ENCODE results near the gene GNG7.
A peak's percentile ranks its signal among the peaks of the same experiment; 100 is the strongest.
"Not testable (repeated sequence)": the region's sequence is repeated elsewhere in the genome, so short reads cannot be mapped to it uniquely, and the experiment has no call there.

The GNG7 gene

GRCh38 chr19:2591537-2592291, 110.8 kb downstream of the GNG7 start:
- no peak for DNase-seq

- no peak for DNase-seq
These were observed 111.7 kb downstream of the GNG7 start for GRCh38 chr19:2590630-2591399.

- no peak for DNase-seq
These were observed 113.1 kb downstream of the GNG7 start for GRCh38 chr19:2589441-2589840.

- no peak for DNase-seq
These were observed 114.3 kb downstream of the GNG7 start for GRCh38 chr19:2588081-2588777.

GRCh38 chr19:2587001-2587719, 115.3 kb downstream of the GNG7 start:
- no peak for DNase-seq

GRCh38 chr19:2586196-2586595, 116.3 kb downstream of the GNG7 start:
- no peak for DNase-seq

- no peak for DNase-seq
These were observed 118.5 kb downstream of the GNG7 start for GRCh38 chr19:2584002-2584401.

- no peak for DNase-seq
These were observed 119.2 kb downstream of the GNG7 start for GRCh38 chr19:2582984-2583956.

- DNase-seq = not testable (repeated sequence)
These were observed 122.1 kb downstream of the GNG7 start for GRCh38 chr19:2580396-2580795.

GRCh38 chr19:2579678-2580280, 122.7 kb downstream of the GNG7 start:
- DNase-seq = no peak

GRCh38 chr19:2578901-2579677, 123.4 kb downstream of the GNG7 start:
- DNase-seq = peak; percentile 51 to 58

GRCh38 chr19:2578391-2578890, 124.1 kb downstream of the GNG7 start:
- no peak for DNase-seq

- DNase-seq = no peak
These were observed 124.7 kb downstream of the GNG7 start for GRCh38 chr19:2577722-2578335.

- DNase-seq = no peak
These were observed 126.6 kb downstream of the GNG7 start for GRCh38 chr19:2575734-2576481.

- DNase-seq = no peak
These were observed 127.4 kb downstream of the GNG7 start for GRCh38 chr19:2574971-2575630.

- DNase-seq = no peak
These were observed 128.0 kb downstream of the GNG7 start for GRCh38 chr19:2574478-2574931.

- no peak for DNase-seq
These were observed 128.6 kb downstream of the GNG7 start for GRCh38 chr19:2573916-2574315.

GRCh38 chr19:2572152-2572551, 130.3 kb downstream of the GNG7 start:
- DNase-seq = not testable (repeated sequence)

Measured in cerebellar nuclear complex (tissue), 1 donor.